PFSK-1 (cell line): ENCODE measurements around the gene FOXO3.

ENCODE experiments used
- POLR2AphosphoS5 ChIP-seq: IDR thresholded peaks from 2 replicates; pipeline ENCODE4 v1.6.1; 2012; ENCODE audit warnings: low read depth, mild to moderate bottlenecking, control low read depth, low read length, moderate library complexity
- TAF1 ChIP-seq: IDR thresholded peaks from 2 replicates; pipeline ENCODE4 v1.6.1; 2012; ENCODE audit warnings: low read length, control low read depth, borderline replicate concordance; ENCODE audit not compliant: insufficient read depth

- TF ChIP-seq POLR2AphosphoS5 (no peak), TAF1 (no peak)
Observed at GRCh38 chr6:108523697-108524096, 37.0 kb upstream of the FOXO3 start.
